SKM-1 (cell line): Measurements from ENCODE around the gene ZNF649.
A peak's percentile ranks its signal among the peaks of the same experiment; 100 is the strongest.

Experiments
- DNase-seq: peaks from one replicate; lab custom pipeline; 2025; ENCODE audit not compliant: unreplicated experiment; lab: John Stamatoyannopoulos, UW

ZNF649 gene

GRCh38 chr19:51889934-51890333 is 14.9 kb downstream of the ZNF649 start:
- DNase-seq: no peak

DNA sequence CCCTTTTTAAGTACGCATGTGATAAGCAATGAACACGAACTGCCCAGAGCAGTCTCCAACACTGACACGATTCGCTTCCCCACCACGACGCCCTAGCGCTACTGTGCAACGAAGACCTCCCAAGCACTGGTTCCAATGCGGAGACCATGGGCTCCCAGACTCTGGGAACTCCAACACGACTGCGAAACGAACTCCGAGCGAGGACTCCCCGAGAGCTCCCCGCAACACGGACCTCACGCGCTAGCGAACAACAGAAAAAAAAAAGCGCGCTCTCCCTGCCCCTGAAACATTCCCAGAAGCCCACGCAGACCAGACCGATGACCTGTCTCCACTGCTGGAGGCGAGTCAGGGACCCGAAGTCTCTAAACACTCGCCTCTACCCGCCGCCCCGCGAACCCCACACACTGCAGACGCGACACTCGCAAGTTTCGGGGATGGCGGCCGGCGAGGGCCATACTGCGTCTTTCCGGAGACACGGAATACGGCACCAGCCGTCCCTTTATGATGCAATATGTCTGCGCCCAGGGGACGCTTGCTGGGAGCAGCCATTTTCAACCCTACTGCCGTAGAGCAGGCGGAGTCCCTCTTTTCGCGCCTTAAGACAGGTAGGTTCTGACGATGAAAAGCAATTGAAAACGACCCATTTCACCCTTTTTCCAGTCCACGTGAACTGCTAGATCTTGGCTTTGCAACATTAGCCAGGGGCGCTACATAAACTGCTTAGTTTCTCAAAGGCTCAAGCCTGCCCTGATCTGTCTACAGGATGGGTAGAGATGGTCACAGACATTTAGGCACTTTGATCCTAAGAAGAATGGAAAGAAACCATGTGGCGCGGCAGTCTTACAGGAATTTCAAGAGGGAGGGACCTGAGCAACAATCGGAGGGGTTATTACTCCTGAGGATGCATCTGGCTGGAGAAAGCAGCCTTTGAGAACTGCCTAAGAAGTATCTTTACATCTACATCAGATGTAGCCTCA is 17.0 kb downstream of the ZNF649 start, which contains the start of gene ZNF577:
Gene ZNF577 (minus strand): TSS at position 430 of the 977 bp plus-strand sequence. CDS start 7,569 bp downstream, outside the sequence.
- DNase-seq: peak; percentile 19

DNA sequence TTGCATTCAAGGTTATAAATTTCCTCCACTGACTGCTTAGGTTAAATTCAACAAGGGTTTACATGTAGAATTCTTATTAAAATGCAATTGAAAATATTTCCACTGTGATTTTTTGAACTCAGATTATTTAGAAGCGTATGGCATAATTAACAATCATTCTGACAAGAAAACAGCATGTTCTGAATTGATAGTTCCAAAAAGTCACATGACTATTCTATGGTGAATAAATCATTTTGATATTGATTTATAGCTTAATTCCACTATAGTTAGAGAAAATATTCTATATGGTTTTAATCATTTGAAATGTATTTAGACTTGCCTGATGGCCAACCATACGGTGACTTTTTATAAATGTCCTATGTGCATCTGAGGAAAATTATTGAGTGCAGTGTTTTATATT is 20.1 kb downstream of the ZNF649 start:
- no peak for DNase-seq

GRCh38 chr19:51882518-51882917 is 22.3 kb downstream of the ZNF649 start:
- no peak for DNase-seq

DNA sequence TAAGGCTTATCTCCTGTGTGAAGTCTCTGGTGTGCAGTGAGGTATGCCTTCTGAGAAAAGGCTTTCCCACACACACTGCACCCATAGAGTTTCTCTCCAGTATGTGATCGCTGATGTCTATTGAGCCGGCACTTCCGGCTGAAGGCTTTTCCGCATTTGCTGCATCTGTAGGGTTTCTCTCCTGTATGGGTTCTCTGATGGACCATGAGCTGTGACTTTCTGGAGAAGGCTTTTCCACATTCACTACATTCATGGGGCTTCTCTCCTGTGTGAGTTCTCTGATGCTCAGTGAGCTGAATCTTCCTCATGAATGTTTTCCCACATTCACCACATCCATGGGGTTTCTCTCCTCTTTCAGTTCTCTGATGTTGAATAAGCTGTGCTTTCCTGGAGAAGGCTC is 31.7 kb downstream of the ZNF649 start:
- DNase-seq: no peak

GRCh38 chr19:51861870-51862622 is 42.8 kb downstream of the ZNF649 start:
- no peak for DNase-seq
